Inferior parietal cortex (tissue), 1 donor: ENCODE results near the gene EML3.
"Not testable (repeated sequence)": the region's sequence is repeated elsewhere in the genome, so short reads cannot be mapped to it uniquely, and the experiment has no call there.

ENCODE experiments used
- DNase-seq: peaks from one replicate; pipeline ENCODE4 v3.0.0-alpha.2; 2016; ENCODE audit errors: extremely low spot score

The EML3 gene, protein sequence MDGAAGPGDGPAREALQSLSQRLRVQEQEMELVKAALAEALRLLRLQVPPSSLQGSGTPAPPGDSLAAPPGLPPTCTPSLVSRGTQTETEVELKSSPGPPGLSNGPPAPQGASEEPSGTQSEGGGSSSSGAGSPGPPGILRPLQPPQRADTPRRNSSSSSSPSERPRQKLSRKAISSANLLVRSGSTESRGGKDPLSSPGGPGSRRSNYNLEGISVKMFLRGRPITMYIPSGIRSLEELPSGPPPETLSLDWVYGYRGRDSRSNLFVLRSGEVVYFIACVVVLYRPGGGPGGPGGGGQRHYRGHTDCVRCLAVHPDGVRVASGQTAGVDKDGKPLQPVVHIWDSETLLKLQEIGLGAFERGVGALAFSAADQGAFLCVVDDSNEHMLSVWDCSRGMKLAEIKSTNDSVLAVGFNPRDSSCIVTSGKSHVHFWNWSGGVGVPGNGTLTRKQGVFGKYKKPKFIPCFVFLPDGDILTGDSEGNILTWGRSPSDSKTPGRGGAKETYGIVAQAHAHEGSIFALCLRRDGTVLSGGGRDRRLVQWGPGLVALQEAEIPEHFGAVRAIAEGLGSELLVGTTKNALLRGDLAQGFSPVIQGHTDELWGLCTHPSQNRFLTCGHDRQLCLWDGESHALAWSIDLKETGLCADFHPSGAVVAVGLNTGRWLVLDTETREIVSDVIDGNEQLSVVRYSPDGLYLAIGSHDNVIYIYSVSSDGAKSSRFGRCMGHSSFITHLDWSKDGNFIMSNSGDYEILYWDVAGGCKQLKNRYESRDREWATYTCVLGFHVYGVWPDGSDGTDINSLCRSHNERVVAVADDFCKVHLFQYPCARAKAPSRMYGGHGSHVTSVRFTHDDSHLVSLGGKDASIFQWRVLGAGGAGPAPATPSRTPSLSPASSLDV

DNA sequence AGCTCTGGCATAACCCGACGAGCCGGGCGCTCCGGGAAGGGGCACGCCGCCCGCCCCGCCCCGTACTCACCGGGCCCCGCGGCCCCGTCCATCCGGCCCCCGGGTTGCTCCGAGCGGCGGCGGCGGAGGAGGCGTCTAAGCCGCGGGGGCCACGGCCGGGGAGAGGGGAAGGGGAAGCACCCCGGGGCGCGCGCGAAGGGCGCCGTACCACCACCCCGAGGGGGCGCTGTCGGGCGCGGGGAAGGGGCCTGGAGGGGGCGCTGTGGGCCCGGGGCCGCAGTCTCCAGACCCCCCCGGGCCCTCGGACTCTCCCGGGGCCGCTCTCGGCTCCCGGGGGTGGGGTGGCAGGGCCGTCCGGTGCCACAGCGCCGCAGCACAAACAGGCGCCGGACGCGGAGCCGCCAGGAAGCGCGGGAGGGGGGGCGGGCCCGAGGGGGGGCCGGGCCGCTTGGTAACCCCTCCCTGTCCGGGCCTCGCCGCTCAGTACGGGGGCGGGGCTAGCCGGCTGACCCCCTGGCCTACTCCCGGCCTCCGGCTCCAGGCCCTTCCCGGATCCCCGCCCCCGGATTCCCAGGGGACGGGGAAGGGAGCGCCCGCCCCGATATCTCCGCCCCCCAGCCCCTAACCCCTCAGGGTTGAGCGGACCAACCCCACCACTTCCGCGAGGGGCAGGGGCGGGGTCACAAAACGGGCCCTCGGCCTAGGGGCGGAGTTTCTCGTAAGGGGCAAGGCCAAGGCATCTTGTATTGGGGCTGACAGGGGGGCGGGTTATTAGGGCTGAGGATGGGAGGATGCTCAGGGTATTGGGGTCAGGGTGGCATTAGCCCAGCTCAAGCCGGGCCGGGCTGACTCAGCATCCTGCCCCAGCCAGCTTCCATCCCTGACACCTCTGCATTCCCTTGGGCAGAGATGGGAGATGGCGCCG lies at the start of gene EML3, which contains the start of gene ROM1:
Gene EML3, minus strand, starts transcription at position 410 of the 925 bp plus-strand sequence. Its CDS starts 318 bp downstream, at position 92.
Gene ROM1, plus strand, starts transcription at position 892 of the 925 bp plus-strand sequence. Its CDS starts 25 bp downstream, at position 917.
- DNase-seq, result peak; percentile 58

DNA sequence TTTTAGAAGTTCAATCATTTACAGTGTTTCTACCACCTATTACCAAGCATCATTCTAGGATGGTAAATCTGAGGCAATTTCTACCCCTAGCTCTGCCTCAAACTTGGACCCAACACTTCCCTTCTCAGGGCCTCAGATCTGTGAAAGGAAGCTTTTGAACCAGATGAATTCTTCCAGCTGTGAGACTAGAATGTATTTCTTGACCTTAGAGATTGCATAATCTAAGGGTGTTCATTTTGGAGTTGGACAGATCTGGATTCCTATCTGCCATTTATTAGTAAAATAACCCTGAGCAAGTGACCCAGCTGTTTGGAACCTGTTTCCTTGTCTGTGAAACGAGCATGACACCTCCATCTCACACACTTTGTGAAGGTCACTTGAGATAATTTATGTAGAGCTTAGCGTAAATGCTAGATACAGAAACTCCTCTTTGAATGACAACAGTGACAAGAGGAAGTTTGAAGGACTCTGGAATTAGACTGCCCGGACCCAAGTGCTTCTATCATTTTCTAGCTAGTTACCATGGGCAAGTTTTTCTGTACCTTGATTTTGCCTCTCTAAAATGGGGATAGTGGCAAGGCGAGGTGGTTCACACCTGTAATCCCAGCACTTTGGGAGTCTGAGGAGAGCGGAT lies 44.3 kb upstream of the EML3 start:
- no peak for DNase-seq

DNA sequence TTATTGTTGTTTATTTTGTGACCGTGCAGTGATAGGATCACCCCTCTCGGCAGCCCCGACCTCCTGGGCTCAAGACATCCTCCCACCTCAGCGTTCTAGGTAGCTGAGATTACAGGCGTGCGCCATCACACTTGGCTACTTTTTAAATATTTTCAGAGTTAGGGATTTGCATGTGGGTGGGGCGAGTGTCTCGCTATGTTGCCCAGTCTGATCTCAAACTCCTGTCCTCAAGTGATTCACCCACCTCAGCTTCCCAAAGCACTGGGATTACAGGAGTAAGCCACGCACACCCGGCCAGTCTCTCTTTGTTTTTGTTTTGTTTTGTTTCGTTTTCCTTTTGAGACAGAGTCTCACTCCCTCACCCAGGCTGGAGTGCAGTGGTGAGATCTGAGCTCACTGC lies 41.7 kb upstream of the EML3 start:
- DNase-seq, result no peak

DNA sequence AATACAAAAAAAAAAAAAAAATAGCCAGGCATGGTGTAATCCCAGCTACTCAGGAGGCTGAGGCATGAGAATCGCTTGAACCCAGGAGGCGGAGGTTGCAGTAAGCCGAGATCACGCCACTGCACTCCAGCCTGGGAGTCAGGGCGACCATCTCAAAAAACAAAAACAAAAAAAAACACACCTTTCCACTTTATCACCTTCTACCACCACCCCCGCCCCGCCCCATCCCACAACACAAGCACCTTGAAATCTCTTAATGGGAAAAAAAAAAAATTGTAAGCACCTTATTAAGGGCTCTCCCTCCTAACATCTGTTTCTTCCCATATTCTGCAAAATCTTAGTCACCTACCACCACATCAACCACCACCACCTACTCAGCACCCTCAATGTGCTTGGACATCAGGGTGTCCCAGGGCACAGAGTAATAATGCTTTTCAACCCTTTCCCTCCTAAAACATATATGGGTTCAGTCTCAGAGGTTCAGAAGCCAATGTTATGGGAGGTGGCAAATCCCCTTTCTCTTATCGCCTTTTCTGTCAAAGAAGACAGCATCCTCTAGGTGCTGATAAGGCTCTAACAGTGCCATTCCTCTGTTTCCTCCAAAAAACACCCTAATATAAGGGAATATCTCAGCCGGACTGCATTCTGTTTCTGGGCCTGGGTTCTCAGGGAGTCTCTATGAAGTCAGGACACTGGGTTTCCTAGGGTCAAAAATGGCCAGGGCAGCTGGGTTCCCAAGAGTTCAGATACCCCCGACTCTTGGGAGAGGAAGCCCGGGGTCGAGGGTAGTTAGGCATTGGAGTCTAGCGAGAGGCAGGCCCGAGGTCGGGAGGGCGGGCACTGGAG lies 39.8 kb upstream of the EML3 start:
- no peak for DNase-seq

DNA sequence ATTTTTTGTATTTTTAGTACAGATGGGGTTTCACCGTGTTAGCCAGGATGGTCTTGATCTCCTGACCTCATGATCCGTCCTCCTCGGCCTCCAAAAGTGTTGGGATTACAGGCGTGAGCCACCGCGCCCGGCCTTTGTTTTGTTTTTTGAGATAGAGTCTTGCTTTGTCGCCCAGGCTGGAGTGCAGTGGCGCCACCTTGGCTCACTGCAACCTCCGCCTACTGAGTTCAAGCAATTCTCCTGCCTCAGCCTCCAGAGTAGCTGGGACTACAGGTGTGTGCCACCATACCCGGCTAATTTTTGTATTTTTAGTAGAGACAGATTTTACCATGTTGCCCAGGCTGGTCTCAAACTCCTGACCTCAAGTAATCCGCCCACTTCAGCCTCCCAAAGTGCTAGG lies 37.7 kb upstream of the EML3 start:
- not testable (repeated sequence) for DNase-seq

DNA sequence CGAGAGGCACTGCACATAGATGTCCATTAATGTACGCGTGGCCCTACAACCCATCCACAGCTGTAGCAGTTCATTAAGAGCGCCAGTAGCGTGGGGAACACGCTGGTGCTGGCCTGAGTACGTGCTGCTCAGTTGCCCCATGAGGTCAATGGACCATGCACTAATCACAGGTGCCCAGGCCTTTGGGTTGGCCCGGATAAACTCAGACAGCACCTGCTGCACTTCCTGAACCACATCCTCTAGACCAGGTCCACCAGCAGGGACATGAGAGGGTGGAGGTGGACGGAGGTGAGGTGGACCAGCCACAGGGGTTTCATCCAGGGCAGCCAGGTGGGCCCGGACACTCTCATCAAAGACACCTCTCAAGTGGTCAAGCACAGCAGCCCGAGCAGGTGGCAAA lies 36.9 kb upstream of the EML3 start:
- DNase-seq, result no peak

DNA sequence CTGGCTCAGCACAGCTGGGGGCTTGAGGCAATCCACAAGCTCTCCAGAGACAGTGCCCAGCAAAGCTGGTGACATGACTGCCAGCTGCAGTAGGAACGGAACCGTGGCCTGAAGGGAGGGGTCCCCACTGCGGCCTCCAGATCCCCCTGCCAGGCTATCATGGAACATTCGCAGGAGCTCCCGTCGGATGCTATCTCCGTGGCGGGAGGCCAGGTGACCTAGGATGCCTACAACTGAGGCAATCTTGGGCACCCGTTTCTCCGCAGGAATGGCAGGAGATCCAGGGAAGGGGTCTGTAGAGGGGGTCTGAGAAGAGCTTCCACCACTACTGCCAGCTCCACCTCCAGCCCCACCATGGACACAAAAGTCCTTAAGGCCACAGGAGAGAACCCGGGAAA lies 36.4 kb upstream of the EML3 start:
- DNase-seq, result no peak

DNA sequence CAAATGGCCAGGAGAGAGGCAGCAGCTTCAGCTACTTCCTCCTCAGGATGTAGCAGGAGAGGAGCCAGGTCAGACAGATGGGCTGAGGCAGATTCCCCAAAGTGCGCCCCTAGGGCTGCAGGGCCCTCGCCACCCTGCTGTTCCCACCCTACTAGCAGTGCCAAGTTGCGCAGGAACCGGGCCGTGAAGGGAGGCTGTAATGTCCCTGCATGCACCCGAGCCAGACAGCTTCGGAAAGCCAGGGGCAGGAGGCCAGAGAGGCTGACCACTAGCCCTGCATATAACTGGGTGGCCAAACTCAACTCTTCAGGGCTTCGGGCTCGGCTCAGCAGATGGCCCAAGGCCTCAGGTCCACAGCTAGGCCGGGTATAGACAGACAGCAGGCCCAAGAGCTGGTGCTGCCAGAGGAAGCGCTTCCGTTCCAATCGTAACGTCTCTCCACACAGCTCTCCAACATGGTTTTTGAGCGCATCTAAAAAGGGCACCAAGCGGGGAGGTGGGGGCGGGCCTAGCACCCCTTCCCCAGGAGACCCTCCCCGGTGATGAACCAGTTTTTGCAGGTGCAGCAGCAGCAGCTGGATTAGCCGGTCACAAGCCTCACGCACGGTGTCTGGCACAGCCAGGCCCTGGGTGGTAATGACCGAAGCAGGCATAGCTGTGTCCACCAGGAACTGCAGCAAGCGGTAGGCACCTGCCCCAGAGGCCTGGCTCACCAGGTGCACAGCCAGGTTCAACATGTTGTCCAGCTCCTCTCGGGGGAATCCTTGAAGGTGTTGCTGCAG lies 35.8 kb upstream of the EML3 start:
- DNase-seq, result no peak

DNA sequence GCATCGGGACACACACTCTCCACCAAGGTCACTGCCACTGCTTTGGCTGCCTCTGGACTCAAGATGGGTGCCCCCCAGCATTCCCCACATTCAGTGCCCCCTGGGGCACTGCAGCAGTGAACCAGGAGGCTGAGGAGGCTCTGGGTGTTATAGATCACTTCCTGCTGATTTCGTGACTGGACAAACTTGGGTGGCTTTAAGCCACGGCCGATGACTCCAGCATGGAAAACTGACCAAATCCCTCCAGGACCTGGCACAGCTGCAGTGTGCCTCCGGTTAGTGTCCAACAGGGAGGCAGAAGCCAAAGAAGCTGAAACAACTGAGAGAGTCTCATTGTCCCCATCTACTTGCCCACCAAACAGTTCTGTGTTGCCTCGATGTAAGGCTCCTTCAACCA lies 35.0 kb upstream of the EML3 start:
- no peak for DNase-seq

DNA sequence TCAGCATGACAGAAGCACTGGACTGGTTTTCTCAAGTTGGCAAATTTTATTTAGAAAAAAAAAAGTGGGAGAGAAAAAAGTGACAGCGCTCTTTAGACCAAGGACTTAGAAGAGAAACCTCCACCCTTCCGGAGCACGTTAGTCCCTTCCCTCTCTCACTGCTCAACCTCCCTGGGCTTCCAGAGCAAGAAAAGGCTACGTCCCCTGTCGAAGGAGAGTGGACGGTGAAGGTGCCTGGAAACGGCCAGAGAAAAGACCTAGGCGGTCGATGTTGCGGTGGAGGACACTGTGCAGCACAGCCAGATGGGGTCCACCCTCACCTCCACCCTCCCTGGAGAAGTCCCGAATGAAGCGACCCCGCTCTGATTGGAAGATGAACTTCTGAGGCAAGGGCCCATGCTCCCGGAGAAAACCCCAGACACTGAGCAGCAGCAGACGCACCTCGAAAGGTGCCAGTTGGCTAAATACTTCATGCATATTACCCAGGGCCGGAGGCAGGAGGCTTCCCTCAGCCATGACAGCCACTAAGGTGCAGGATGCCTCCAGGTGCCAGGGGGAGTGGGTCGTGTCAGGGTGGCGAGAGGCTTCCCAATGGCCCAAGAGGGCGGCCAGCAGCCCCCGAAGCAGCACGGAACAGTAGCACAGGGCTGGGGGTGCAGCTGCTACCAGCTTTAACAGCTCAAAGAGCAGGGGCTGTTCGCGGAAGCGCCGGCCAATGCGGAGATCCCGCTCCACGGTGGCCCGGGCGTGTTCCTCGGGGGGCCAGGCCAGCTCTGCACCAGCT lies 34.4 kb upstream of the EML3 start:
- no peak for DNase-seq

DNA sequence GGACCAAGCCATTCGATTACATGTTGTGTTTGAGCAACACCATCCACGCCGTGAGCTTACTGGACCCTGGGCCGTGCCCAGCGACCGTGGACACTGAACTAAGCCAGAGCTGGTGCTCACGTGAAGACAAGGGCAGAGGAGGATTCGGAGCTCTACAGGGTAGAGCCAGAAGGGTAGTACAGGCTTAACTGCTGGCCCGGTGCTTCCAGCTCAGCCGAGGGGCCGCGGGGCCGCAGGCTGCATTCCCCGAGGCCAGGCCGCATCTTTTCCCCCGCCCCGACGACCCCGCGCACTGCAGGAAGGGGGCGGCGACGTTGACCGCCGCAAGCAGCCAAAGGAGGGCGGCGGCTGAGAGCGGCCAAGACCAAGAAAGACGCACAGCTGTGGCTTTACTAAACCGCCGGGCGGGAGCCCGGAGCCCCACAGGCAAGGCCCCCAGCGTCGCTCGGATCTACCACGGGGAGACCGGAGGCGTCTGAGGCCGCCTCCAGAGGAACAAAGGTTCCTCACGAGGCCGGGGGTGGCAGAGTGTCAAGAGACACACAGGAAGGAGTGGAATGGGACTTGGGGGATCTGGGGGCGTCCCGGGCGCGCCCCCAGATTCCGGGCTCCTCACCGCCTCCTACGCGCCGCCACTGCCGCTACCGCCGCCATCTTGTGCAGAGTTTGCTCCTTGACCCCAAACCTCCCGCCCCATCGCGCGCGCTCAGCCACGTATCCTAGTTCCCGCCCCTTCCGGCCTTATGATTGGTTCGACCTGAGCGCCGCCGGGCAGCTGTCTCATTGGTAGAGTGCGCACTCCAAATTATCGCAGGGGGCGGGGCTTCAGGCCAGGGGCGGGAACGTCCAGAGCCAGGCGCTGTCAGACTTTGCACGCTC lies 33.6 kb upstream of the EML3 start, which contains the start of gene GANAB:
Gene GANAB, minus strand, starts transcription at position 668 of the 879 bp plus-strand sequence. Its CDS starts 14 bp downstream, at position 654.
- DNase-seq, result peak; percentile 97

DNA sequence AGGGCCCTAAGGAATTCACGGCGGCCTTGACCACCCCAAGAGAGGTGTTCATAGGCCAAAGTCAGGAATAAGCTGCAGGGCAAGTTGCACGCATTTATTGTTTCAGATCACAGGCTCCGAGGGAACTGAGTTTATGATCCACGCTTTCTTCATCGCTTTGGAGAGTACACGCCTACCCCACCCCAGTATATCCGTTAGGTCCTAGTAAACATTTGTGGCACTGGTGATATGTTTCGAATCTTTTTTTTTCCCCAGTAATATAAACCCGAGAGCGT lies 33.0 kb upstream of the EML3 start:
- no peak for DNase-seq

DNA sequence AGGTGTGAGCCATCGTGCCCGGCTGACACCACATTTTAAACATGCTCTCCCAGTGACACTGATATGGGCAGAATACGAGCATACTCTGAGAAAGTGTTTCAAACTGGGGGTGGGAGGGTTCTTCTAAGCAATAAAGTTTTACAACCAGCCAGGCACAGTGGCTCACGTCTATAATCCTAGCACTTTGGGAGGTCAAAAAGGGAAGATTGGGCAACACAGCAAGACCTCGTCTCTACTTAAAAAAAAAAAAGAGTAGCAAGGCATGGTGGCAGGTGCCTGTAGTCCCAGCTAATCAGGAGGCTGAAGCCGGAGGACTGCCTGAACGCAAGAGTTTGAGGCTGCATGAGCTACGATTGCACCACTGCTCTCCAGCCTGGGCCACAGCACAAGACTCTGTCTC lies 31.6 kb upstream of the EML3 start:
- DNase-seq, result no peak

DNA sequence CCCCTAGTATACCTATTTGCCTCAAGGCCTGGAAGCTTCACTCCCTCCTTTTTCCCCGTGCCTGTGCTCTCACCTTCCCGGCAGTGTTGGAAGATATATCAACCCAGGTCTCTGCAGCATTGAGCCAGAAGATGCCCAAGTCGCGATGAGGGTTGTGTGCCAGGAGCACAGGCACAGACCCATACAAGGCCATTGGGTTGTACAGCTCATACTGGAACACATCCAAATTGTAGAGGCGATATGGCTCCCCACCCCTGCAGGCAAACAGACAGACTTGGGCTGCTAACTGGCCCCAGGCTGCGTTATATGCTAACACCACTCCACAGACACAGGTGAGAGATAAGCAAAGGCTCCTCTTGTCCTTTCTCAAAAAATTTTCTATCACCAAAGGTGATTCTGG lies 19.9 kb upstream of the EML3 start:
- DNase-seq, result no peak

DNA sequence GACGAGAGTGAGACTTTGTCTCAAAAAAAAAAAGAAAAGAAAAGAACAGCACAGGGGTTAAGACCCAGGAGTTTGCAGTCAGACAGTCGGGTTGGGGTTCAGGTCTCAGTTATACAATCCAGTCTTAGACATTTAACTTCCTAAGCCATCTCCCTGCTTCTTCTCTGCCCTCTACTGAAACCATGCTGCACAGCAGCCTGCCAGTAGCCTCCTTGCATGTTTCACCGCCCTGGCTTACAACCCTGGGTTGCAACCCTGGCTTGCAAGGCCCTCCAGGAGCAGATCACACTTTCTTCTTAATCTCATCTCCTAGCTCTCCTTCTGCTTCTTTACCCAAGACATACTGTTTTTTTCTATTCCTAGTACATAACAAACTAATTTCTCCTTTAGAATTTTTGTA lies 15.1 kb upstream of the EML3 start:
- DNase-seq, result no peak

DNA sequence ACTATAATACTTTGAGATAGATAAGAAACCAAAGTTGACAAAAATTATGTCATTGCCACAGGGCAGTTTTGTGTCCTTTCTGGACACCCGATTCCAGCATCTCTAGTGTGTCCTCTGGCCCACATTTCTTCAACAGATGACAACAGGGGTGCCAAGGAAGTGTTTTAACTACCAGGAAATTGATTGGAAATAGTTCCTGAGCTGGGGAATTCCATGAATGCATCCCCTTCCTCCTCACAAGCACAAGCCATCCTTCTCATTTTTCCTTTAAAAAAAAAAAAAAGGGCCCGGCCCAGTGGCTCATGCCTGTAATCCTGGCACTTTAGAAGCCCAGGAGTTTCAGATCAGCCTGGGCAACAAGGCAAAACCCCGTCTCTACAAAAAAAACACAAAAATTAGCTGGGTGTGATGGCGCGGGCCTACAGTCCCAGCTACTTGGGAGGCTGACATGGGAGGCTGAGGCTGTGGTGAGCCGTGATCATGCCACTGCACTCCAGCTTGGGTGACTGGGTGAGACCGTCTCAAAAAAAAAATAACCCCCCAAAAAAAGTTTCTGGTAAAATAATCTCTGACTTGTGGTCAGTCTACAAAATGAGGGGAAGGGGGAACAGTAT lies 10.0 kb upstream of the EML3 start:
- no peak for DNase-seq
